K562 (cell line): ENCODE measurements around the gene RHBG.

Experiments
- BMI1 ChIP-seq: fragments of 150-350 bp; IDR thresholded peaks from 2 replicates; pipeline ENCODE4 v1.6.1; 2014; ENCODE audit warnings: low read length
- DDX20 ChIP-seq: fragments of 450-650 bp; IDR thresholded peaks from 2 replicates; pipeline ENCODE4 v1.6.1; 2016; ENCODE audit warnings: missing genetic modification characterization, low read depth, mild to moderate bottlenecking, missing compliant biosample characterization, moderate library complexity
- NRF1 ChIP-seq, 2 experiments: fragments of 450-650 bp; IDR thresholded peaks in 1 of 2; conservative IDR thresholded peaks in 1 of 2; 2 replicates each; pipeline ENCODE4 v1.6.1; 2014; ENCODE audit warnings: mild to moderate bottlenecking in 2 of 2
- POLR2A ChIP-seq: fragments of 450-650 bp; conservative IDR thresholded peaks from 2 replicates; pipeline ENCODE4 v1.6.1; 2016
- RBFOX2 ChIP-seq: fragments of 200-400 bp; formaldehyde crosslinking; IDR thresholded peaks from 2 replicates; pipeline ENCODE4 v1.6.1; 2017; ENCODE audit warnings: low read depth, mild to moderate bottlenecking, low read length, moderate library complexity
- TCF7L2 ChIP-seq: fragments of 150-350 bp; IDR thresholded peaks from 2 replicates; pipeline ENCODE4 v1.6.1; 2016; ENCODE audit warnings: low read depth, mild to moderate bottlenecking, low read length, moderate library complexity
- TSC22D4 ChIP-seq: fragments of 450-650 bp; IDR thresholded peaks from 2 replicates; pipeline ENCODE4 v1.6.1; 2016; ENCODE audit warnings: missing genetic modification characterization, missing biosample characterization, control low read depth
- ZNF121 ChIP-seq: sonication (generic); formaldehyde crosslinking; conservative IDR thresholded peaks from 2 replicates; pipeline ENCODE4 v1.8.0; 2022; ENCODE audit warnings: missing genetic modification reagents
- ZNF224 ChIP-seq: sonication (generic); formaldehyde crosslinking; IDR thresholded peaks from 2 replicates; pipeline ENCODE4 v1.8.0; 2022; ENCODE audit warnings: mild to moderate bottlenecking, missing genetic modification reagents
- TF ChIP-seq, protein P1 (sequence below): fragments of 450-650 bp; IDR thresholded peaks from 2 replicates; pipeline ENCODE4 v1.6.1; 2017; ENCODE audit warnings: mild to moderate bottlenecking, moderate library complexity
- TF ChIP-seq, protein P2 (sequence below), 3 experiments: IDR thresholded peaks in 2 of 3; conservative IDR thresholded peaks in 1 of 3; 2 replicates each; pipeline ENCODE4 v1.5.1; 2011 to 2012; ENCODE audit warnings: low read length in 3 of 3, mild to moderate bottlenecking in 3 of 3, control low read depth in 2 of 3, improper control_type of control experiment in 1 of 3, inconsistent platforms in 1 of 3, low read depth in 1 of 3, mixed read lengths in 1 of 3, moderate library complexity in 1 of 3; ENCODE audit not compliant: insufficient read depth in 2 of 3
- TF ChIP-seq, protein P3 (sequence below): fragments of 200-800 bp; sonication (Bioruptor generic); IDR thresholded peaks from 2 replicates; pipeline ENCODE4 v1.6.1; 2016; ENCODE audit warnings: missing genetic modification characterization, missing compliant biosample characterization

DNA sequence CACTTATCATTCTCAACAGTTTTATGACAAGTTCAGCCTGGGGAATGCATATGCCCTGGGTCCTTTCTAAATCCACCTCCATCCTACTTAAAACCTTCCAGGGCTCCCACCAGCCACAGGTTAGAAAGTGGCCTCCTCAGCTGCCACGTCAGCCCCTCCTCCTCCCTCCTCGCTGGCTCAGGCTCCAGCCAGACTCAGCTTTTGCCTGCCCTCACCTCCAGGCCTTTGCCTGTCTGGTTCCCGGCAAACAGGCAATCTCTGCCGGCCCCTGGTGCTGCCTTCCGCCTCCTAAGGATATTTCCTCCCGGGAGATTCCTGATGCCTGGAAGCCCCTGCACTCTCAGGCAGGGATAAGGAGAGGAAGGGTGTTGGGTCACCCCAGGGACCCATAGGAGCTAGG lies 9.5 kb downstream of the RHBG start:
- TF ChIP-seq, protein P1, sequence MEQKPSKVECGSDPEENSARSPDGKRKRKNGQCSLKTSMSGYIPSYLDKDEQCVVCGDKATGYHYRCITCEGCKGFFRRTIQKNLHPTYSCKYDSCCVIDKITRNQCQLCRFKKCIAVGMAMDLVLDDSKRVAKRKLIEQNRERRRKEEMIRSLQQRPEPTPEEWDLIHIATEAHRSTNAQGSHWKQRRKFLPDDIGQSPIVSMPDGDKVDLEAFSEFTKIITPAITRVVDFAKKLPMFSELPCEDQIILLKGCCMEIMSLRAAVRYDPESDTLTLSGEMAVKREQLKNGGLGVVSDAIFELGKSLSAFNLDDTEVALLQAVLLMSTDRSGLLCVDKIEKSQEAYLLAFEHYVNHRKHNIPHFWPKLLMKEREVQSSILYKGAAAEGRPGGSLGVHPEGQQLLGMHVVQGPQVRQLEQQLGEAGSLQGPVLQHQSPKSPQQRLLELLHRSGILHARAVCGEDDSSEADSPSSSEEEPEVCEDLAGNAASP, result no peak
- TF ChIP-seq POLR2A, result no peak
- TF ChIP-seq RBFOX2, result no peak
- no peak for TF ChIP-seq DDX20 (tag)
- no peak for TF ChIP-seq TCF7L2
- no peak for TF ChIP-seq ZNF121
- TF ChIP-seq NRF1 (conservative IDR thresholded peaks at IDR 0.05 in 1 of 2, IDR thresholded peaks at IDR 0.05 in 1 of 2), result no peak
- no peak for TF ChIP-seq ZNF224 (CRISPR knock-in tag)
- TF ChIP-seq, protein P2, sequence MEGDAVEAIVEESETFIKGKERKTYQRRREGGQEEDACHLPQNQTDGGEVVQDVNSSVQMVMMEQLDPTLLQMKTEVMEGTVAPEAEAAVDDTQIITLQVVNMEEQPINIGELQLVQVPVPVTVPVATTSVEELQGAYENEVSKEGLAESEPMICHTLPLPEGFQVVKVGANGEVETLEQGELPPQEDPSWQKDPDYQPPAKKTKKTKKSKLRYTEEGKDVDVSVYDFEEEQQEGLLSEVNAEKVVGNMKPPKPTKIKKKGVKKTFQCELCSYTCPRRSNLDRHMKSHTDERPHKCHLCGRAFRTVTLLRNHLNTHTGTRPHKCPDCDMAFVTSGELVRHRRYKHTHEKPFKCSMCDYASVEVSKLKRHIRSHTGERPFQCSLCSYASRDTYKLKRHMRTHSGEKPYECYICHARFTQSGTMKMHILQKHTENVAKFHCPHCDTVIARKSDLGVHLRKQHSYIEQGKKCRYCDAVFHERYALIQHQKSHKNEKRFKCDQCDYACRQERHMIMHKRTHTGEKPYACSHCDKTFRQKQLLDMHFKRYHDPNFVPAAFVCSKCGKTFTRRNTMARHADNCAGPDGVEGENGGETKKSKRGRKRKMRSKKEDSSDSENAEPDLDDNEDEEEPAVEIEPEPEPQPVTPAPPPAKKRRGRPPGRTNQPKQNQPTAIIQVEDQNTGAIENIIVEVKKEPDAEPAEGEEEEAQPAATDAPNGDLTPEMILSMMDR (IDR thresholded peaks at IDR 0.05 in 2 of 3, conservative IDR thresholded peaks at IDR 0.05 in 1 of 3; ENCODE audit: insufficient read depth in 2 of 3, low read depth in 1 of 3, low read length in 3 of 3), result no peak
- no peak for TF ChIP-seq TSC22D4 (tag)
- TF ChIP-seq BMI1, result no peak
- TF ChIP-seq, protein P3, sequence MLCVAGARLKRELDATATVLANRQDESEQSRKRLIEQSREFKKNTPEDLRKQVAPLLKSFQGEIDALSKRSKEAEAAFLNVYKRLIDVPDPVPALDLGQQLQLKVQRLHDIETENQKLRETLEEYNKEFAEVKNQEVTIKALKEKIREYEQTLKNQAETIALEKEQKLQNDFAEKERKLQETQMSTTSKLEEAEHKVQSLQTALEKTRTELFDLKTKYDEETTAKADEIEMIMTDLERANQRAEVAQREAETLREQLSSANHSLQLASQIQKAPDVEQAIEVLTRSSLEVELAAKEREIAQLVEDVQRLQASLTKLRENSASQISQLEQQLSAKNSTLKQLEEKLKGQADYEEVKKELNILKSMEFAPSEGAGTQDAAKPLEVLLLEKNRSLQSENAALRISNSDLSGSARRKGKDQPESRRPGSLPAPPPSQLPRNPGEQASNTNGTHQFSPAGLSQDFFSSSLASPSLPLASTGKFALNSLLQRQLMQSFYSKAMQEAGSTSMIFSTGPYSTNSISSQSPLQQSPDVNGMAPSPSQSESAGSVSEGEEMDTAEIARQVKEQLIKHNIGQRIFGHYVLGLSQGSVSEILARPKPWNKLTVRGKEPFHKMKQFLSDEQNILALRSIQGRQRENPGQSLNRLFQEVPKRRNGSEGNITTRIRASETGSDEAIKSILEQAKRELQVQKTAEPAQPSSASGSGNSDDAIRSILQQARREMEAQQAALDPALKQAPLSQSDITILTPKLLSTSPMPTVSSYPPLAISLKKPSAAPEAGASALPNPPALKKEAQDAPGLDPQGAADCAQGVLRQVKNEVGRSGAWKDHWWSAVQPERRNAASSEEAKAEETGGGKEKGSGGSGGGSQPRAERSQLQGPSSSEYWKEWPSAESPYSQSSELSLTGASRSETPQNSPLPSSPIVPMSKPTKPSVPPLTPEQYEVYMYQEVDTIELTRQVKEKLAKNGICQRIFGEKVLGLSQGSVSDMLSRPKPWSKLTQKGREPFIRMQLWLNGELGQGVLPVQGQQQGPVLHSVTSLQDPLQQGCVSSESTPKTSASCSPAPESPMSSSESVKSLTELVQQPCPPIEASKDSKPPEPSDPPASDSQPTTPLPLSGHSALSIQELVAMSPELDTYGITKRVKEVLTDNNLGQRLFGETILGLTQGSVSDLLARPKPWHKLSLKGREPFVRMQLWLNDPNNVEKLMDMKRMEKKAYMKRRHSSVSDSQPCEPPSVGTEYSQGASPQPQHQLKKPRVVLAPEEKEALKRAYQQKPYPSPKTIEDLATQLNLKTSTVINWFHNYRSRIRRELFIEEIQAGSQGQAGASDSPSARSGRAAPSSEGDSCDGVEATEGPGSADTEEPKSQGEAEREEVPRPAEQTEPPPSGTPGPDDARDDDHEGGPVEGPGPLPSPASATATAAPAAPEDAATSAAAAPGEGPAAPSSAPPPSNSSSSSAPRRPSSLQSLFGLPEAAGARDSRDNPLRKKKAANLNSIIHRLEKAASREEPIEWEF, result no peak
